Amniotic epithelial cell (primary cell): ENCODE results near the gene POLR3C.
A peak's percentile ranks its signal among the peaks of the same experiment; 100 is the strongest.
"Not testable (repeated sequence)": the region's sequence is repeated elsewhere in the genome, so short reads cannot be mapped to it uniquely, and the experiment has no call there.

Source experiments
- DNase-seq: peaks from one replicate; pipeline ENCODE4 v3.0.0-alpha.2; 2010; ENCODE audit warnings: low read depth

POLR3C gene

GRCh38 chr1:145823565-145824498, at the start of gene POLR3C, which contains the start of gene RNF115:
POLR3C (plus strand) TSS chr1:145824200; CDS start chr1:145825777, 1,577 bp downstream.
RNF115 (minus strand) TSS chr1:145824095; CDS start chr1:145823873, 222 bp downstream.
- peak; percentile 86 for DNase-seq

GRCh38 chr1:145777357-145778145, 46.4 kb upstream of the POLR3C start:
- no peak for DNase-seq

GRCh38 chr1:145778146-145778540, 45.9 kb upstream of the POLR3C start:
- DNase-seq, result no peak

GRCh38 chr1:145782272-145783099, 41.5 kb upstream of the POLR3C start:
- peak; percentile 73 for DNase-seq

GRCh38 chr1:145784409-145784808, 39.6 kb upstream of the POLR3C start:
- DNase-seq, result no peak

- DNase-seq, result no peak
Measured at GRCh38 chr1:145785547-145785946, 38.5 kb upstream of the POLR3C start.

- DNase-seq, result no peak
Measured at GRCh38 chr1:145786271-145786670, 37.7 kb upstream of the POLR3C start.

- no peak for DNase-seq
Measured at GRCh38 chr1:145788580-145788979, 35.4 kb upstream of the POLR3C start.

- DNase-seq, result not testable (repeated sequence)
Measured at GRCh38 chr1:145791860-145792259, 32.1 kb upstream of the POLR3C start.

- no peak for DNase-seq
Measured at GRCh38 chr1:145792484-145792883, 31.5 kb upstream of the POLR3C start.

GRCh38 chr1:145795257-145795881, 28.6 kb upstream of the POLR3C start:
- DNase-seq, result no peak

- peak; percentile 13 for DNase-seq
Measured at GRCh38 chr1:145796753-145797152, 27.2 kb upstream of the POLR3C start.

- DNase-seq, result no peak
Measured at GRCh38 chr1:145799806-145800205, 24.2 kb upstream of the POLR3C start.

GRCh38 chr1:145804235-145805045, 19.6 kb upstream of the POLR3C start:
- no peak for DNase-seq

GRCh38 chr1:145805057-145805456, 18.9 kb upstream of the POLR3C start:
- DNase-seq, result no peak

- DNase-seq, result no peak
Measured at GRCh38 chr1:145806408-145806807, 17.6 kb upstream of the POLR3C start.

GRCh38 chr1:145806844-145807243, 17.2 kb upstream of the POLR3C start:
- no peak for DNase-seq

- DNase-seq, result not testable (repeated sequence)
Measured at GRCh38 chr1:145812977-145813810, 10.8 kb upstream of the POLR3C start.

GRCh38 chr1:145818095-145818494, 5.9 kb upstream of the POLR3C start:
- DNase-seq, result peak; percentile 52
